GM21367 (cell line): ENCODE results near the gene RPS14.
"Not testable (repeated sequence)": the region's sequence is repeated elsewhere in the genome, so short reads cannot be mapped to it uniquely, and the experiment has no call there.

Source experiments
- ATAC-seq: cut with Tn5 transposase; IDR thresholded peaks from one replicate; pipeline ENCODE4 v1.9.1; 2021; ENCODE audit not compliant: unreplicated experiment

RPS14 gene

DNA sequence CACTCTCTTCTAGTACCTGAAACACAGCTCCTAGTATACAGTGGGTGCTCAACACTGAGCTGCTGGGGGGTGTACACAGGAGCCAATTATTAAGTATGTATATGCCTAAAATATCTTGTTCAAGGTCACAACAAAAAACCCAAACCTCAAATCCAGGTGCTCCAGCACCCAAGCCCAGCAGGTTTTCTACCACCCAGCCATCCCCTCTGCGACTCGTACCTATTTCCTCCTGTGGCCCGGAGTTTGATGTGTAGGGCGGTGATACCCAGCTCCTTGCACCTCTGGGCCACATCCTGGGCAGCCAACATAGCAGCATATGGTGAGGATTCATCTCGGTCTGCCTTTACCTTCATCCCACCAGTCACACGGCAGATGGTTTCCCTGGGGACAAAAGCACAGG lies 3.0 kb downstream of the RPS14 start:
- no peak for ATAC-seq

DNA sequence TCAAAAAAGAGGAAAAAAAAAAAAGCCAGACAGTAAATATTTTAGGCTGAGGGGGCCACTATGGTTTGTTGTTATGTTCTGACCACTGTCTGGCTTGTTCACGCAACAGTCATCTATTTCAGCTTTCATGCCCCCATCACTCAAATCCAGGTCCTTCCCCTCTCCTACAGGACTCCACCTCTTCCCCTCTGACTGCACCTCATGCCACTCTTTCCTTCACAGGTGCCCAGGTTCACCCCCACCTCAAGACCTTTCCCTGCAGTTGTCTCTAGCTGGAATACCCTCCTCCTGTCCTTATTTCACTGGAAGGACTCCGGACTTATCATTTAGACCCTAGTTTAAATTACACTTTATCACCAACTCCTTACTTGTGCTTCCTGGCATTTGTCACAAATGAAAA lies 3.5 kb downstream of the RPS14 start:
- no peak for ATAC-seq

DNA sequence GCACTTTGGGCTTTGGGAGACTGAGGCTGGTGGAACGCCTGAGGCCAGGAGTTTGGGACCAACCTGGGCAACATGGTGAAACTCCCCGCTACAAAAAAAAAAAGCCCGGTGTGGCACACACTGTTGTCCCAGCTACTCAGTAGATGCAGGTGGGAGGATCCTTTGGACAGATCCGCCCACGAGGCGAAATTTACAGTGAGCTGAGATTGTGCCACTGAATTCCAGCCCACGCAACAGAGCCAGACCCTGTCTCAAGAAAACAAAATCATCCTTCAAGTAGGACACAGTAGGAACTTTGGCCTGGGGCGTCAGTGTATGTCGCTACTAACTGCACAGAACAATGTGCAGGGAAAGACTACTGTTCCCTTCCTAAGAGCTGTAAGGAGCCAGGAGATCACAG lies 4.8 kb downstream of the RPS14 start:
- ATAC-seq = no peak

DNA sequence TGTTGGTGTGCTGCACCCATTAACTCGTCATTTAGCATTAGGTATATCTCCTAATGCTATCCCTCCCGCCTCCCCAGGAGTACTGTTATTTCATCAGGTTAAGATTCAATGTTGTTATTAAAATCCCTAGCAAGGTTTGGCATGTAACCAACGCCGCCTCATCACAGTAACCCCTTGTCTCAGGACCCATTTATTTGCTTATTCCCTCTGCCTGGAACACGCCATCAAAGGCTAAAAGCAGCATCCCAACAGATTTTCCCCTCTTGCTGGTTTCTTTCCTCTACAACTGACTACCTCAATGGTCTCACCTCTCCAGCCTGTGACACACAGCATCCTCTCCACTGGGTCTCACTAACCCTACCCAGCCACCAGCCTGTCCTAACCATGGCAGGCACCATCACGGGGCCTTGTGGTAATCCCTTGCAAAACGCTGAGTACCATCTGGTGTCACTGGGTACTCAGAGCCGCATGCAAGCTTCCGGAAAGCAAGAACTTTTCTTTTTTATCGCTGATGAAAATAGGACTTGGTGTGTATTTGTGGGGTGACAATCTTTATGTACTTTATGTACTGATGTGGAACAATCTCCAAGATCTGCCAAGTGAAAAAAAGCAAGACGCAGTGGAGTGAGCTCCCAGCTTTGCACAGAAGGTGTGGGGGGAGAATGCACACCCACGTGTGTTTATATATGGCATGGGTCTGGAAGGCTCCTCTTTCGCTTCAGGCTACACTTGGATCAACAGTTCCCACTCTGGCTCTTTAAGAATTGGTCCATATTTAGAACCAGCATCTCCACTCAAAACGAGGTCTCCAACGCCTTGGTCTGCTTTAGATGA lies 6.1 kb downstream of the RPS14 start:
- ATAC-seq = no peak

DNA sequence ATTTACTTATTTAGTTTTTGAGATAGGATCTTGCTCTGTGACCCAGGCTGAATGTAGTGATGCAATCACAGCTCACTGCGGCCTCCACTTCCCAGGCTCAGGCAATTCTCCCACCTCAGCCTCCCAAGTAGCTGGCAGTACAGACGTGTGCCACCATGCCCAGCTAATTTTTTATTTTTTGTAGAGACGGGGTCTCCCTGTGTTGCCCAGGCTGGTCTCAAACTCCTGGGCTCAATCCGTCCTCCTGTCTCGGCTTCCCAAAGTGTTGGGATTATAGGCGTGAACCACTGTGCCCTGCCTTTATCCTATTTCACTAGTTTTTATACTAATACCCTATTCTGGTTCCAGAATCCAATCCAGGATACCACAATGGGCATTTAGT lies 6.8 kb downstream of the RPS14 start:
- no peak for ATAC-seq

DNA sequence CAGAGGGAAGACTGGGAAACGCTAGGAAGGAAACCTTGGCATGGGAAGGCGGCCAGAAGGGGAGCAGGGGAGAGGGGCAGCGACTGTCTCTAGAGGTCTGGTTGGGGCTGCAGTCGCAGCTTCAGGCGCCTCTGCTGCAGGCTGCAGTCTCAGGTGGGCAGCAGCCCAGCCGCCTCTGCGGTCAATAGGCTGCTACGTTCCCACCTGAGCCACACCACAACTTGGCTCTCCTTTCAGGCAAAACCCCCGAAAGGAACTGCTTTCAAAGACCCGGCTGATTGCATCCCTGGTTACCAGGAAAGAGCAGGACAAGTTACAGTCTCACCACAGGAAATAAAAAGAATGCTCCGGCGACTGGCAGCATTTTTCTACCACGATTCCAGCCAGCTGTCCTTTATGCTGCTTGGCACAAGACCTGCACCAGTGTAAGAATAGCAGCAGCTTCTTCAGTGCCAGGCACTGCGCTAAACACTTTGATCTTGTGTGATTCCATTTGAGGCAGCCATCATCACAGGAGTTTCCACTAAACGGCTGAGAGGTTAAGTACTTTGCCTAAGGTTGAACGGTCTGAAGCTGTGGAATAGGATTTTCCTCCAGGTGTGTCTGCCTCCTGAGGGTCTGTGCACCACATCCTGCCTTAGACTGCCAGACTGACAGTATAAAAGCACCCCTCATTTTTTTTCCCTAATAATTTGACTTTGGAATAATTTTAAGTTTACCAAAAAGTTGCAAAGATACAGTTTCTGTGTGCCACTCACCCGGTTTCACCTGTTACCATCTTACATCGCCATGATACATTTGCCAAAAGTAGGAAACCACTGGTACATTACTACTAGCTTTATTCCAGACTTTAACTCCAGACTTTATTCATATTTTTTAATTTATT lies 7.5 kb downstream of the RPS14 start:
- ATAC-seq = no peak

DNA sequence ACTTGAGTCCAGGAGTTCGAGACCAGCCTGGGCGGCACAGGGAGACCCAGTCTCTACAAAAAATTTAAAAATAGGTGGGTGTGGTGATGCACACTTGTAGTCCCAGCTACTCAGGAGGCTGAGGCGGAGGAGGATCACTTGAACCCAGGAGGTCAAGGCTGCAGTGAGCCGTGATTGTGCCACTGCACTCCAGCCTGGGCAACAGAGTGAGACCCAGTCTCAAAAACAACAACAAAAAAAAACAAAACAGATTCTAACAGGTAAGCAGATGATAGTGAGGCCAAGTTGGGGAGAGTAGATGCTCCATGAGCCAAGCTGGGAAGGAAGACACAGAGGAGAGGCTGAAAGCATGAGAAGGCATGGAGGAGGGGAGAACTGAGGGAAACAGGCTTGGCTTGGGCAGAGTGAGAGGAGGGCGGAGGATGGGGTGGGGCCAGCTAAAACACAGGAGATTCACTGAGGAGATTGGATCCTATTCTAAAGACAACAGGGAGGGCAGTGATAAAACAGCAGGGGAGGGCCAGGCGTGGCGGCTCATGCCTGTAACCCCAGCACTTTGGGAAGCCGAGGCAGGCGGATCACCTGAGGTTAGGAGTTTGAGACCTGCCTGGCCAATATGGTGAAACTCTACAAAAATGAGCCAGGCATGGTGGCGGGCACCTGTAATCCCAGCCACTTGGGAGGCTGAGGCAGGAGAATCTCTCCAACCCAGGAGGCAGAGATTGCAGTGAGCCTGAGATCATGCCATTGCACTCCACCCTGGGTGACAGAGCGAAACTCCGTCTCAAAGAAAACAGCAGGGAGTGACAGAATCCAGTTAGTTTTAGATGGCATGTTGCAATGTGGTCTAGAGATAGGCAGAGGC lies 8.4 kb downstream of the RPS14 start:
- ATAC-seq = no peak

DNA sequence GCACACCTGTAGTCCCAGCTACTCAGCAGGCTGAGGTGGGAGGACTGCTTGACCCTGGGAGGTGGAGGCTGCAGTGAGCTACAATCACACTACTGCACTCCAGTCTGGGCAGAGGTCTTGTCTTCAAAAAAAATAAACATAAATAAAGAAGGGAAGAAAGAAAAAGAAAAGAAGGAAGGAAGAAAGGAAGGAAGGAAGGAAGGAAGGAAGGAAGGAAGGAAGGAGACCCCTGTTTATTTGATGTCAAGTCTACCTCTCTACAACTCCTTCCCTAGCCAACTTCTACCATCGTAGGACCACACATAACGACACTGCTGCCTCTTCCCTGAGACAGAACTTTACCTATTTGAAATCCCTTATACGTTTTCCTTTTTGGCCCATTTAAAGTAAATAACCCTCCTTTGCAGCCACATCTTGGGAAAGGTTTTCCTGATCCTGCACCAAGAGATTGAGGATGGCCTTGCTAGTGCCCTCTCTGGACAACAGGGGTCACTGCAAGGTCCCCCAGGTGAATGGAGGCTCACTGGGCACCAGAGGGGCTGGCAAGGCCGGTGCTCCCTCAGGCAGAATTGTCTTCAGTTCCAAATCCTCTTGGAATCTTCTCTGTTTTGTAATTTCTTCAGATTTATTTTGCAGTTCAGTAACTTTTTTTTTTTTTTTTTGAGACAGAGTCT lies 10.5 kb downstream of the RPS14 start:
- ATAC-seq = no peak

DNA sequence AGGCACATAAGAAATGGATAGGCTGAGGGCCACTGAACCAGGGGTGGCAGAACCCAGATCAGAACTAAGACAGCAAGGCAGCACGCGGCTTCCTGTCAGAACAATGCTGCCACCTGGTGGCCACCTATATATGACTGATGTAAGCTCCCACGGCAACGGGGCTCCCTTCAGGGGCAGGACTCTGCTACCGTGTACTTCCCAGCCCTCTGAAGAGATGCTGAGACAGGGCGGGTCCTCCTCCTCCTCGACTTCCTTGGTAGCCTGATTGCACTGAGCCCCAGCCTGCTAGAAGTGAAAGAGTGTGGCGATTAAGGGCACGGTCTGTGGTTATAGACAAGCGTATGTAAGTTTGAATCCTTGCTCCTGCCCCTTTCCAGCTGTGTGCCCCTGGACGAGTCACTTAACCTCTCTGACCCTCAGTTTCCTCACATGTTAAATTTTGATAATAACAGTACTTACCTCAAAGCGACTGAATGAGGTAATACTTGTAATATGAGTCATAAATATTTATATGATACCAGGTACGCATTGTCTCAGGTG lies 13.3 kb downstream of the RPS14 start:
- ATAC-seq = peak; percentile 86

DNA sequence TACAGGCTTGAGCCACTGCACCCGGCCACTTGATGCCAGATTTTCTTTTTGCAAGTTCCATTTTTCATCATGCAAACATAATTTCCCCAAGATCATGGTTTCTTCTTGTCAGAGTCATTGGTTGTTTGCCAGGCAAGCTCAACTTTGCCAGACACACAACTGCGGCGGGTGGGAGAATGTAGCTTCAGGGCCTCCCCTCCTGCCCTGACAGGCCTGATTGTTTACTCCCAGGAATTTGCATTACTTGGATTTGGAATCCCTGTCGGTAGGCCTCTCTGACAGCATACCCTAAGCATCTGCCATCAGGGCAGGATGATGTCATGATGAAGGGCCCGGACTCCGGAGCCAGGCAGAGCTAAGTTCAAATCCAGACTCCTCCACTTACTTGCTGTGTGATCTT lies 15.1 kb downstream of the RPS14 start:
- ATAC-seq = no peak

DNA sequence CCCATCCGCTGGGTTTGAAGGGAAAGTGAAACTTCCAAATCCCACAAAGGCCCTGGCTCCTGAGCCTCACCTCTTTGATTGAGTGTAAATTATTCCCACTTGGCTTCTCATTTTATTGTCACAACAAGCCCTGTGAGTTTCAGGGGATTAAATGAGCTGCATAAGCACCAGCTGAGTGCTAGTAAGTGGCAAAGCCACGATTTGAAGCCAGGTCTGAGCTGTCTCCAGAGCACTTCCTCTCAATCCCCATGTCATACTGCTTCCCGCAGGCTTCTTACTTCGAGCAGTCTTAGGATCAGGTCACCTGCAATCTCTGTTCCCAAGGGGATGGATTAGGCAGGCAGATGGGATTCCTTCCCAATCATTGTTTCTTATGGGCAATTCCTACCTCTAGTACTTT lies 18.0 kb downstream of the RPS14 start:
- ATAC-seq = no peak

DNA sequence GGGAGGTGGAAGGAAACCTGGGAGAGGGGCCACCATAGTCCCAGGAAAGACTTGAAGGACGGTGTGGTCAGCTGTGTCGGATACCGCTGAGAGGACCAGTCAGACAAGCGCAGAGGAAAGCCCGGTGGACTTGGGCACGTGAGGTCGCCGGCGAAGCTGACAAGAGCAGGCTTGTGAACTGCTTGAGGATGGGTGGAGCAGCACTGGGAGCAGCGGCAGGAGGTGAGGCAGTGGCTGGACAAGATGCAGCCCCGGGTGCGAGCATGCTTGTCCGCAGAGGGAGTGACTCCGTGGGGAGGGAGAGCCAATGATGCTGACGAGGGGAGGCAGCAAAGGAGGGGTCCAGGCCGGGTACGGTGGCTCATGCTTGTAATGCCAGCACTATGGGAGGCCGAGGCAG lies 18.5 kb downstream of the RPS14 start:
- ATAC-seq = no peak

DNA sequence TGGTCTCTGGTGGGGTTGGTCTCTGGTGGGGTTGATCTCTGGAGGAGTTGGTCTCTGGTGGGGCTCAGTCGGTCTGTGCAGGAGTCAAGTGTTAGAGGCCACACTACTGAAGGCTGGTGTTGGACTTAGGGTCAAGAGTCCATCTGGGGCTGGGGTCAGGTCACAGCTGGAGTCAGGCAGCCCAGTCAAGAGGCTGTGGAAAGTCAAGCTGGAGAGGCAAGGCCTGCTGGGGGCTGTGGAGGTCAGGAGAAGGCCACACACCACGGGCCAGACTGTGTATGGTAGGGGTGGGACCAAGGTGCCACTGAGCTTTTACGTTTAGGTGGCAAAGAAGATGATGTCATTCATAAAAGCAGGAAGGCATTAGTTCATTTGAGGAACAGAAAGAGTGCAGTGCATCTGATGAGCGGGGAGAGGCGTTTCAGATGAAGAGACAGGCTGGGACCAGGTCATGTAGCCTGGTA lies 20.1 kb downstream of the RPS14 start:
- ATAC-seq = peak; percentile 81

DNA sequence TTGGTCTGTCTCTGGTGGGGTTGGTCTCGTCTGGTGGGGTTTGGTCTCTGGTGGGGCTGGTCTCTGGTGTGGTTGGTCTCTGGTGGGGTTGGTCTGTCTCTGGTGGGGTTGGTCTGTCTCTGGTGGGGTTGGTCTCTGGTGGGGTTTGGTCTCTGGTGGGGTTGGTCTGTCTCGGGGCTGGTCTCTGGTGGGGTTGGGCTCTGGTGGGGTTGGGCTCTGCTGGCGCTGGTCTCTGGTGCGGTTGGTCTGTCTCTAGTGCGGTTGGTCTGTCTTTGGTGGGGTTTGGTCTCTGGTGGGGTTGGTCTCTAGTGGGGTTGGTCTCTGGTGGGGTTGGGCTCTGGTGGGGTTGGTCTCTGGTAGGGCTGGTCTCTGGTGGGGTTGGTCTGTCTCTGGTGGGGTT lies 20.6 kb downstream of the RPS14 start:
- ATAC-seq = no peak

DNA sequence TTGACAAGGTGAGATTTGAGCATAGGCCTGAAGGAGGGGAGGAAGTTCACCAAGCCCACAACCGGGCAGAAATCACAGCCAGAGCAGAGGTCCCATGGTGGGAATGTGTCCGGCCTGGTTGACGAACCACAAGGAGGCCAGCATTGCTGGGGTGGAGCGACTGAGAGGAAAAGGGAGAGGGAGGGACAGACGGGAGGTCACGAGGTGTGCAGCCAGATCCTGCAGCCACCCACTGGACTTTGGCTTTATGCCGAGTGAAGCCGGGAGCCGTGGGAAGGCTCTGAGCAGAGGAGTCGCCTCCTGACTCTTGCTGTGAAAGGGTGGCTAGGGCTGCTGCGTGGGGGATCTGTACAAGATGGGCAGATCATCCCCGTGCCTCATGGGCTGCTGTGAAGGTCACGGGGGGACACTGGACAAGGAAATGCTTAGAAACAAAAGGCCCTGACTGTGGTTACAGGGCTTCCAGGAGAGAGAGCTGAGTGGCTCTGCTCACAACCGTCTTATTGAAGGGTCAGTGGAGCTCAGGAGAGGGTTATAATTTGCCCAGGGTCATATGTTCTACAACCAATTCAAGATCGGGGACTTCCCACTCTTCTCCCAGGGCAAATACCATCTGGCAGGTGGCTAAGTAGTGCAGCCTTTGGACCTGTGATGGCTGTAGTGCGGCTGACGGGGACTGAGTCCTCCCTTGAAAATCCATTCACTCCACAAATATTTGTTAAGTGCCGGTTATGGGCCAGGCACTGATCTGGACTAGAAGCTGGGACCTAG lies 21.2 kb downstream of the RPS14 start:
- no peak for ATAC-seq

DNA sequence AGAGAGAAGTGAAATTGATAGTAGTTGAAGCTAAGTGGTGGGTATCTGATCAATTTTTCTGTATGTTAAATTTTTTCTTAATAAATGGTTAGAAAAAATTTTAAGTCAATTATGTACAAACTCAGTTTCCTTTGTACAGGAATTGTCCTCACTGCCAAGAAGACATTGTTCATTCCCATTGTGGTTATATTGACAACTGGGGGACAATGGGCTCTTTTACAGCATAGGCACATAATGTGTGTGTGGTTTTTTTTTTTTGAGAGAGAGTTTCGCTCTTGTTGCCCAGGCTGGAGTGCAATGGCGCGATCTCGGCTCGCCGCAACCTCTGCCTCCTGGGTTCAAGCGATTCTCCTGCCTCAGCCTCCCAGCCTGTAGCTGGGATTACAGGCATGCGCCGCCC lies 23.4 kb downstream of the RPS14 start:
- ATAC-seq = not testable (repeated sequence)

DNA sequence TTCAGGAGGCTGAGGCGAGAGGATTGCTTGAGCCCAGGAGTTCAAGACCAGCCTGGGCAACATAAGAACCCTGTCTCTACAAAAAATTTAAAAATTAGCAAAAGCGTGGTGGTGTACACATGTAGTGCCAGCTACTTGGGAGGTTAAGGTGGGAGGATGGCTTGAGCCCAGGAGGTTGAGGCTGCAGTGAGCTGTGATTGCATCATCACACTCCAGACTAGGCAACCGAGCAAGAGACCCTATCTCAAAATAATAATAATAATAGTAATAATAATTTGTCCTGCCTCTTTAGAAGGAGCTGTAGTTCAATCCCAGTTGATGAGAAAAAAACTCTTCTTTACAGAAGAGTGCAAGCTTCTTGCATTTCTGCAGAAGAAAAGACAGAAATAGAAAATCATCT lies 26.8 kb downstream of the RPS14 start:
- ATAC-seq = no peak

DNA sequence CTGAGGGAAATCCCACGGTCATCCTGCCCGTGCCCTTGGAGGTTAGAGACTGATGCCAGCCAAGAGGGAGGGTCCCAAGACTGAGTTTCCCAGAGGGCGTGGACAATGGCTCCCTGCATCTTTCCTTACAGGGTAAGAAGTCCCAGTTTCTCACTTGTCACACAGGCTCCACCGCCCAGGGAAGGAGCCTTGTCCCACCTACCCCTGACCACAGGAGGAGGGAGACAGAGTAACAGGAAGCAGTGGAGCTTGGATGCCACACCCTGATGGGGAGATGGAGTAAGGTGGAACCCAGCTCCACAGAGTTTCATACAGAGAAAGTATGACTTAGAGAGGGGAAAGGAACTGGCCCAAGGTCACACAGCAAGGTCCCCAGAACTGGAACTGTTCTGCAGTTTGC lies 27.5 kb downstream of the RPS14 start:
- no peak for ATAC-seq

DNA sequence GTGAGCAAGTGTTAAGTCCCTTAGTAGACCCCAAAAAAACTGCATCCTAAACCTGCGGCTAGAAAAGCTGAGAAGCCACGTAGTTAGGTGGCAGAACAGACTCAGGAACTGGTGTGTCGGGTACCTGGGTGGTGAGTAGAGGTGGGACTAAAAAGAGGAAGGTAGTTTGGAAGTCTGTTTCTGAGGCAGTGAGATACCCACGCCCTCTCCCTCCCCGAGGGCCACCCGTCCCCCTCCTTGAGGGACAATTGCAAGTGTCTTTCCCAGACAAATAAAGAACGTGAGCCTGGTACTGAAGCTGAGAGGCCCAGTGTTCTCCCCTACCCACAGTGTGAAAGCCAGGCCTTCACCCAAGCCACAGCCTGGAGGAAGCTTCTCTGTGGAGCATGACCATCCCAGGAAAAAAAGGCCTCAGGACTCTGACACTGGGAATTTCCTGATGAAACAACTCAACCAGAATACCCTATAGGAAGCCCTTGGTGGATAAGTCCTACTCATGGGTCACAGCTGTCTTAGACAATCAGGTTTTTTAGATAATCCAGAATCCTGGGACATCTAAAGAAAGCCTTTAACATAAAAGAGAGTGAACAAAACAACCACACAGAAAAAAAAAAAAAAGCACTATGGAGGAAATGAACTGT lies 29.8 kb downstream of the RPS14 start:
- ATAC-seq = peak; percentile 61
